Tibial nerve (tissue), 4 donors: ENCODE results near the gene ZNF691. TPM values are rescaled to one million over a fixed set of nuclear protein-coding genes. Genes with fewer than 3 reads are reported as not detected.

Experiments used
- DNase-seq, 2 donors: peaks; one replicate each; pipeline ENCODE4 v3.0.0-alpha.2; 2019; ENCODE audit warnings: low spot score in 2 of 2
- H3K27ac ChIP-seq, 4 donors: fragments of 200-600 bp; sonication (generic) in 3 of 4; one replicate each; pipeline ENCODE4 v1.5.1; 2017 to 2019; ENCODE audit warnings: mild to moderate bottlenecking in 1 of 4
- H3K27me3 ChIP-seq, 2 donors: fragments of 200-600 bp; sonication (generic) in 1 of 2; one replicate each; pipeline versions ENCODE4 v1.5.1 to v1.6.0; 2017 to 2019
- H3K36me3 ChIP-seq, 3 donors: fragments of 200-600 bp; sonication (generic); one replicate each; pipeline ENCODE4 v1.5.1; 2018 to 2019
- H3K4me1 ChIP-seq, 4 donors: fragments of 200-600 bp; sonication (generic) in 3 of 4; one replicate each; pipeline ENCODE4 v1.5.1; 2017 to 2019
- H3K4me3 ChIP-seq, 4 donors: fragments of 200-600 bp; sonication (generic) in 3 of 4; one replicate each; pipeline ENCODE4 v1.5.1; 2017 to 2019; ENCODE audit warnings: mild to moderate bottlenecking in 1 of 4, moderate library complexity in 1 of 4
- H3K9me3 ChIP-seq, 4 donors: fragments of 200-600 bp; sonication (generic) in 3 of 4; one replicate each; pipeline ENCODE4 v1.5.1; 2017 to 2019
- EP300 ChIP-seq, 2 donors: sonication (generic); formaldehyde crosslinking; IDR thresholded peaks; one replicate each; pipeline ENCODE4 v1.6.1; 2017; ENCODE audit warnings: antibody characterized with exemption in 2 of 2, mild to moderate bottlenecking in 1 of 2
- POLR2A ChIP-seq, 2 donors: fragments of 450-650 bp; IDR thresholded peaks; one replicate each; pipeline ENCODE4 v1.6.1; 2017; ENCODE audit warnings: antibody characterized with exemption in 2 of 2, mild to moderate bottlenecking in 2 of 2, moderate library complexity in 2 of 2
- WGBS, 2 donors: methylation state at CpG; one replicate each; pipeline ENCODE4 v1.1.5; 2018; 5-methylcytosine and 5-hydroxymethylcytosine counted together
- total RNA-seq, 4 donors: library from RNA; depleted of rRNA; stranded (reverse); fragments of >200 nt; gene quantifications; one replicate each; pipeline ENCODE4 v1.1.0, GENCODE V29; 2016
- TF ChIP-seq, protein P1 (sequence below), 5 experiments: fragments of 200-600 bp in 3 of 5; fragments of 450-650 bp in 2 of 5; sonication (generic) in 3 of 5; IDR thresholded peaks; one replicate each; pipeline ENCODE4 v1.5.1; 2016 to 2019; ENCODE audit warnings: antibody characterized with exemption in 5 of 5, mild to moderate bottlenecking in 3 of 5, moderate library complexity in 2 of 5

The ZNF691 gene
- total RNA-seq, 4 donors from 2014 or later = 14.1 to 20.5 (median 16.9) TPM

DNA sequence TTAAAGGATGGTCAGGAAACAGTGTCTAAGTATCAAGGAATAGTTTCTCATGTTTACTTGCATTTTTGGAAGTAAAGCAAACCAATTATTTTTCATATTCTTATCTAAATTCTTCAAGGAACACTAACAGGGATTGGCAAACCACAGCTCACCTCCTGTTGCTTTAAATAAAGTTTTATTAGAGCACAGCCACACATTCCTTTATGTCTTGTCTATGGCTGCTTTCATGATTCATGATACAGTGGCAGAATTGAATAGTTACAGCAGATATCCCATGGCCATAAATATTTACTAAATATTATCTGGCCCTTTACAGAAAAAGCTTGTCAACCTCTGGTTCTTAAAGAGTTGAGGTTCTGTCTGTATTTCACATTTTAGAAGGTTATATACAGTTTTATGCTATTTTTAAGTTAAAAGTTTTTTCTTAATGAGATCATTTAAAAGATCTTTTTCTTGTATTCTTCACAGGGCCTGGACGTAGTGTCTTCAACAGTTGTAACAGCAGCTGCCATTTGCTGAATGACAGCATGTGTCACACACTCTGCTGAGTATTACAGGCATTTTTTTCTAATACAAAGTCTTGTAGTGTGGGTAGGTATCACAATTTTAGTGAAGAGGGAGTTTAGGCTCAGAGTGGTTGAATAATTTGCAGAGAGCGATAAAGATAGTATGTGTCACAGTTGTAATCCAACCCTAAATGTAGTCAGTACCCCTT is 2.6 kb downstream of the ZNF691 start:
- H3K27ac ChIP-seq = no peak overlapping the region
- no peaks in the 10 kb centered on the region for H3K27me3 ChIP-seq
- peaks cover 0 to 48% (median 5%) of the 10 kb centered on the region in 3 donors for H3K36me3 ChIP-seq
- WGBS, 2 donors = 81 to 87% methylated on average over 2 of the region's 2 CpGs
- TF ChIP-seq, protein P1, sequence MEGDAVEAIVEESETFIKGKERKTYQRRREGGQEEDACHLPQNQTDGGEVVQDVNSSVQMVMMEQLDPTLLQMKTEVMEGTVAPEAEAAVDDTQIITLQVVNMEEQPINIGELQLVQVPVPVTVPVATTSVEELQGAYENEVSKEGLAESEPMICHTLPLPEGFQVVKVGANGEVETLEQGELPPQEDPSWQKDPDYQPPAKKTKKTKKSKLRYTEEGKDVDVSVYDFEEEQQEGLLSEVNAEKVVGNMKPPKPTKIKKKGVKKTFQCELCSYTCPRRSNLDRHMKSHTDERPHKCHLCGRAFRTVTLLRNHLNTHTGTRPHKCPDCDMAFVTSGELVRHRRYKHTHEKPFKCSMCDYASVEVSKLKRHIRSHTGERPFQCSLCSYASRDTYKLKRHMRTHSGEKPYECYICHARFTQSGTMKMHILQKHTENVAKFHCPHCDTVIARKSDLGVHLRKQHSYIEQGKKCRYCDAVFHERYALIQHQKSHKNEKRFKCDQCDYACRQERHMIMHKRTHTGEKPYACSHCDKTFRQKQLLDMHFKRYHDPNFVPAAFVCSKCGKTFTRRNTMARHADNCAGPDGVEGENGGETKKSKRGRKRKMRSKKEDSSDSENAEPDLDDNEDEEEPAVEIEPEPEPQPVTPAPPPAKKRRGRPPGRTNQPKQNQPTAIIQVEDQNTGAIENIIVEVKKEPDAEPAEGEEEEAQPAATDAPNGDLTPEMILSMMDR (IDR thresholded peaks at IDR 0.05) = no peak
- no peak for TF ChIP-seq POLR2A (IDR thresholded peaks at IDR 0.05)
- no peak for TF ChIP-seq EP300 (IDR thresholded peaks at IDR 0.05)
- H3K4me1 ChIP-seq = peaks cover 0 to 47% (median 10%) of the 10 kb centered on the region in 4 donors
- peaks cover 0 to 22% (median 0%) of the 10 kb centered on the region in 4 donors for H3K9me3 ChIP-seq
- no peak for DNase-seq
- no peak overlapping the region for H3K4me3 ChIP-seq

DNA sequence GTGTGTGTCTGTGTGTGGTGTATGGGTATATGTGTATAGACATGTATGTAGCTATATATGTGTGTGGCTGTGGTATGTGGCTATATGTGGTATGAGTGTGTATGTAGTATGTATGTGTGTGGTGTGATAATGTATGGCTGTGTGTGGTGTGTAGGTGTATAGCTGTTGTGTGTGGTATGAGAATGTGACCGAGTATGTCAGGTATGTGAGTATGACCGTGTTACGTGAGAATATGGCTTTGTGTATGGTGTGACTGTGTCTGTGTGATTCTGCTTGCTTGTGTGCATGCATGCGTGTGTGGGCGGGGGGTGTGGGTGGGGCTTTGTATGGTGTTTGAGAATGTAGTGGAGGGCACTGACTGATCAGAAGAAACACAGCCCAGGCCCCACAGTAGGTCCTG is 3.5 kb downstream of the ZNF691 start:
- no peaks in the 10 kb centered on the region for H3K27me3 ChIP-seq
- no peak overlapping the region for H3K4me3 ChIP-seq
- DNase-seq = no peak
- peaks cover 0 to 48% (median 5%) of the 10 kb centered on the region in 3 donors for H3K36me3 ChIP-seq
- H3K4me1 ChIP-seq = peaks cover 0 to 37% (median 10%) of the 10 kb centered on the region in 4 donors
- peaks cover 0 to 22% (median 0%) of the 10 kb centered on the region in 4 donors for H3K9me3 ChIP-seq
- 75 to 77% methylated on average over 5 of the region's 5 CpGs for WGBS, 2 donors
- H3K27ac ChIP-seq = no peak overlapping the region
- TF ChIP-seq, protein P1 (IDR thresholded peaks at IDR 0.05) = no peak
- no peak for TF ChIP-seq POLR2A (IDR thresholded peaks at IDR 0.05)
- TF ChIP-seq EP300 (IDR thresholded peaks at IDR 0.05) = no peak

DNA sequence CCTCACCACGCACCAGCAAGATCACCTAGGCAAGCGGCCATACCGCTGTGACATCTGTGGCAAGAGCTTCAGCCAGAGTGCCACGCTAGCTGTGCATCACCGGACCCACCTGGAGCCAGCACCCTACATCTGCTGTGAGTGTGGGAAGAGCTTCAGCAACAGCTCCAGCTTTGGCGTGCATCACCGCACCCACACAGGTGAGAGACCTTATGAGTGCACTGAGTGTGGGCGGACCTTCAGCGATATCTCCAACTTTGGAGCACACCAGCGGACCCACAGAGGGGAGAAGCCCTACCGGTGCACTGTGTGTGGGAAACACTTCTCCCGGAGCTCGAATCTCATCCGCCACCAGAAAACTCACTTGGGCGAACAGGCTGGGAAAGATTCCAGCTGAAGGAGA is 5.0 kb downstream of the ZNF691 start:
- TF ChIP-seq, protein P1 (IDR thresholded peaks at IDR 0.05) = no peak
- TF ChIP-seq EP300 (IDR thresholded peaks at IDR 0.05) (no peak), POLR2A (IDR thresholded peaks at IDR 0.05) (no peak)
- H3K9me3 ChIP-seq = peaks cover 0 to 22% (median 0%) of the 10 kb centered on the region in 4 donors
- 97 to 99% methylated on average over 15 of the region's 15 CpGs for WGBS, 2 donors
- H3K27ac ChIP-seq = no peak overlapping the region
- no peak overlapping the region for H3K4me3 ChIP-seq
- peaks cover 0 to 27% (median 7%) of the 10 kb centered on the region in 4 donors for H3K4me1 ChIP-seq
- no peaks in the 10 kb centered on the region for H3K27me3 ChIP-seq
- DNase-seq = no peak
- peaks cover 0 to 48% (median 5%) of the 10 kb centered on the region in 3 donors for H3K36me3 ChIP-seq

DNA sequence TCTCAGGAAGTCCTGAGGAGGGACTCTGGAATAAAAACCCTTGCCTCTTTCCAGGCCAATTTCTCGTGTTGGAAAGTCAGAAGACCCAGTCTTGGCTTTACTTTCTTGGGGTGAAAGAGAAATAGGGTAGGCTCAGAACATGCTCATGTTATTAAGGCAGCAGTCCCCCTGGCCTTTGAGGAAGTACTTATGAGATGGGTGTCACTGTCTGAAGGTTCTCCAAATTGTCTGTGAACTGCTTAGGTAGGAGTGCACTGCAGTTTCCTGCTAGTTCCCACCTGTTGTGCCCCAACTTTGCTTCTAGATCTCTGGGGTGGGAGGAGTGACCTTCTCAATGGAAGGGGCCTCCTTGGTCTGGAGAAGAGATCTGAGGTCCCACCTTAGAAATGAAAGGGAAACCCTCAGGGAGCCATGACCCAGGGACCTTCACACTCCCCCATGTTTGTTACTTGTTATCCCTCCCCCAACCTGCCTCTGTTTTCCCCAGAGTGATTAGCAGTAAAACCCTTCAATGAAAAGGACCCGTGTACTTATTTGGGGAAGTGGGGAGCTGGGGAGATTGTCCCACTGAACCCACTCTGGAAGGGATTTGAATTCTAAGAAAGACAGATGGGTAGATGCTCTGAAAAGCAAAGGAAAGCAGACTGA is 5.7 kb downstream of the ZNF691 start:
- Histone ChIP-seq H3K4me3 (no peak overlapping the region), H3K27me3 (no peaks in the 10 kb centered on the region), H3K27ac (no peak overlapping the region), H3K4me1 (peaks cover 0 to 25% (median 7%) of the 10 kb centered on the region in 4 donors), H3K9me3 (peaks cover 0 to 22% (median 0%) of the 10 kb centered on the region in 4 donors), H3K36me3 (peaks cover 0 to 48% (median 5%) of the 10 kb centered on the region in 3 donors)
- no peak for TF ChIP-seq POLR2A (IDR thresholded peaks at IDR 0.05)
- WGBS, 2 donors = 85 to 98% methylated on average over 2 of the region's 2 CpGs
- no peak for DNase-seq

DNA sequence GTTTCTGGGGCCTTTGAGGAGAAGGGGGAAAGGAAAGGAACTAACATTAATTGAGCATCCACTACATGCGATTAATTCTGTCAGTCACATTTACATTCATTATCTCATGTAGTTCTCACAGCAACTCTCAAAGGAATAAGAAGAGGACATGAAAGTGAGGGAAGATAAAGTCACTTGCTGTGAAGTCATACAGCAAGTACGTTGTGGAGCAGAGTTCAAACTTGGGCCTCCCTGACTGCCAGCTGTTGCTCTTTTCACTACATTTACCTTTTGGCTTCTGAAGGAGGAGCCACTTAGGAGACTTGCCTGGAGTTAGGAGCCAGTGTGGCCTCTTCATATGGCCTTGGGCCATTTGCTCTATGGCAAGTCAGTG is 6.2 kb downstream of the ZNF691 start:
- Histone ChIP-seq H3K27me3 (no peaks in the 10 kb centered on the region), H3K27ac (no peak overlapping the region), H3K4me3 (no peak overlapping the region), H3K9me3 (peaks cover 0 to 22% (median 0%) of the 10 kb centered on the region in 4 donors), H3K36me3 (peaks cover 0 to 48% (median 5%) of the 10 kb centered on the region in 3 donors), H3K4me1 (peaks cover 0 to 20% (median 2%) of the 10 kb centered on the region in 4 donors)
- WGBS, 2 donors = 50% methylated on average over 2 of the region's 2 CpGs
- TF ChIP-seq, protein P1 (IDR thresholded peaks at IDR 0.05) = no peak
- TF ChIP-seq EP300 (IDR thresholded peaks at IDR 0.05) (no peak), POLR2A (IDR thresholded peaks at IDR 0.05) (no peak)
- no peak for DNase-seq
